ENCODE results near the gene SMYD3. TPM values are rescaled to one million over a fixed set of nuclear protein-coding genes. Genes with fewer than 3 reads are reported as not detected.

The SMYD3 gene
- total RNA-seq, 2 donors from 2014 or later = 13.5 to 20.8 TPM

DNA sequence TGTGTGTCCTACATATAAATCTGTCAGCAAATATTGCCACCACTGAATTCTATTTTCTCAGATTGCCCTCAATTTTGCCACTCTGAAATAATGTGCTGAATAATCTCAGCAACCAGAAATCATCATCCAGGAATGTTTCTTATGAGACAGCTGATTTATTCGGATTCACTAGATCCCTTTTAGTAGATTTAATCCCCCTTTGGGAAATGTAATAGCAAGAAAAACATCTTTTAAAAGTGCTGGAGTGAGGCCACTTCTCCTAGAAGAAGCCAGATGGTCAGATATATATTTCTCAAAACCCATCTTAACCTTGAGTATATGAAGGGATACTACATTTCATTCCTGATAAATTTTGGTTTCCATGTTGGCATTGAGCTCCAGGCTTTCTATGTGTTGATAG lies 327.7 kb downstream of the SMYD3 start:
- Histone ChIP-seq H3K4me1 (no peaks in the 10 kb centered on the region), H3K4me3 (no peak overlapping the region), H3K36me3 (replicated peaks in 1 of 2; ENCODE audit: insufficient read depth in 1 of 2, low read depth in 2 of 2) (no peaks in the 10 kb centered on the region), H3K9me3 (no peaks in the 10 kb centered on the region), H3K27ac (no peak overlapping the region), H3K27me3 (no peaks in the 10 kb centered on the region)
- intact Hi-C loops (cut with DNase I) = no loop called here
- TF ChIP-seq POLR2A (IDR thresholded peaks at IDR 0.05) = no peak
- TF ChIP-seq, protein P1, sequence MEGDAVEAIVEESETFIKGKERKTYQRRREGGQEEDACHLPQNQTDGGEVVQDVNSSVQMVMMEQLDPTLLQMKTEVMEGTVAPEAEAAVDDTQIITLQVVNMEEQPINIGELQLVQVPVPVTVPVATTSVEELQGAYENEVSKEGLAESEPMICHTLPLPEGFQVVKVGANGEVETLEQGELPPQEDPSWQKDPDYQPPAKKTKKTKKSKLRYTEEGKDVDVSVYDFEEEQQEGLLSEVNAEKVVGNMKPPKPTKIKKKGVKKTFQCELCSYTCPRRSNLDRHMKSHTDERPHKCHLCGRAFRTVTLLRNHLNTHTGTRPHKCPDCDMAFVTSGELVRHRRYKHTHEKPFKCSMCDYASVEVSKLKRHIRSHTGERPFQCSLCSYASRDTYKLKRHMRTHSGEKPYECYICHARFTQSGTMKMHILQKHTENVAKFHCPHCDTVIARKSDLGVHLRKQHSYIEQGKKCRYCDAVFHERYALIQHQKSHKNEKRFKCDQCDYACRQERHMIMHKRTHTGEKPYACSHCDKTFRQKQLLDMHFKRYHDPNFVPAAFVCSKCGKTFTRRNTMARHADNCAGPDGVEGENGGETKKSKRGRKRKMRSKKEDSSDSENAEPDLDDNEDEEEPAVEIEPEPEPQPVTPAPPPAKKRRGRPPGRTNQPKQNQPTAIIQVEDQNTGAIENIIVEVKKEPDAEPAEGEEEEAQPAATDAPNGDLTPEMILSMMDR (IDR thresholded peaks at IDR 0.05) = no peak
- ATAC-seq (no peak), DNase-seq (no peak)
- 77 to 83% methylated on average over 1 of the region's 1 CpG for WGBS, 2 donors

DNA sequence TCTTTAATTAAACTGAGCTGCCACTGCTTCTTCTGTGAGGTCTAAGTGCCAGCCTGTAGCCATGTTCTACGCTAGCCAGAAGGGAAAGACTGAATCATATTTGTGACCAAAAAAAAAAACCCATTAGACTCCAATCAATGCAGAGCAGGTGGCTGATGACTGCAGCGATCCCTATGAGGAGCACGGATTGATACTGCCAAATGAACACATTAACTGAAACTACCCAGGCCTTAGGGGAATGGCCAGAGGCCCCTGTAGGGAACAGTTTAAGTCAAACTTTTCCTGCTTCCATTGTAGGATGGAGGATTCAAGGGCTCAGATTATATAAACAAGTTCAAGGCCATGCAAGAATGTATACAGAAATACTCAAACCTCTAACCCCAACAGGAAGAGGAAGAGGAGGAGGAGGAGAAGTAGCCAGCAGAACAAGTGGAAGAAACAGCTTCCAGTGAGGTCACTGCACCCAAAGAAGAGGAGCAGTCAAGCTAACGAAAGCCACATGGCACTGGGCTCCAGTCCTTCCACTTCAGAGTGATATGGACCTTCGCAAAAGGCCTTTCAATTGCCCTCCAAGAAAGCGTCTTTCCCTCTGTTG lies 328.3 kb downstream of the SMYD3 start:
- Histone ChIP-seq H3K4me1 (no peaks in the 10 kb centered on the region), H3K27me3 (no peaks in the 10 kb centered on the region), H3K9me3 (no peaks in the 10 kb centered on the region), H3K27ac (no peak overlapping the region), H3K4me3 (no peak overlapping the region), H3K36me3 (replicated peaks in 1 of 2; ENCODE audit: insufficient read depth in 1 of 2, low read depth in 2 of 2) (no peaks in the 10 kb centered on the region)
- intact Hi-C loops (cut with DNase I) = no loop called here
- 73 to 81% methylated on average over 6 of the region's 6 CpGs for WGBS, 2 donors
- DNase-seq (no peak), ATAC-seq (no peak)
- no peak for TF ChIP-seq POLR2A (IDR thresholded peaks at IDR 0.05)
- TF ChIP-seq, protein P1 (IDR thresholded peaks at IDR 0.05) = no peak

DNA sequence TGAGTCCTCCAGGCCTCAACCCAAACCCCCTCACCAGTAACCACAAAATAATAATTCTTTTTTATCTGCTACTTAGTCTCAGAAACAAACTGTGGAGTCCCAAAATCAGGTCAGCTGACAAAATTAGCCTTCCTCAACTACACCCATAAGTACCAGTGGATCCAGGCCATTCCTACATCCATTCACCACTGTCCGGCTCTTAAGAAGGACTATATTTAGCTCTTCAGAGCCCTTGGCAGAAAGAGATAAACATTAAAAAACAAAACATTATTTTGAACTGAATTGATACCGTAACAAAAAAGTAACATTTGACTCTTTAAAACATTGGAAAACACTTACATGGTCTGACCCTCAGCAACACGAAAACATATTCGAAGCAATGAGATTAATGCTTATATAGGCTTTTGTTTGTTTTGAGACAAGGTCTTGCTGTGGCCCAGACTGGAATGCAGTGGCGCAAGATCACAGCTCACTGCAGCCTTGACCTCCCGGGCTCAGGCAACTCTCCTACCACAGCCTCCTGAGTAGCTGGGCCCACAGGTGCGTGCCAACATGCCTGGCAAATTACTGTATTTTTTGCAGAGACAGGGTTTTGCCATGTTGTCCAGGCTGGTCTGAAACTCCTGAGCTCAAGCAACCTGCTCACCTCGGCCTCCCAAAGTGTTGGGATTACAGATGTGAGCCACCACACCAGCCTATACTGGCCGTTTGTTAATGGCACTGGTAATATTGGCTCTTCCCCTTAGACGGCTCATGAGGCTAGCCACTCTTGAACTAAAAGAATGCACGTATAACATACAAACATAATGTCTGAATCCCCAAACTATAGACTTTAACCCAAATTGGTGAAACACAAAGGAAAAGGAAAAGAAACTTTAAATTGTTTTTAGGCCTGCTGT lies 330.7 kb downstream of the SMYD3 start:
- Histone ChIP-seq H3K27me3 (no peaks in the 10 kb centered on the region), H3K36me3 (replicated peaks in 1 of 2; ENCODE audit: insufficient read depth in 1 of 2, low read depth in 2 of 2) (no peaks in the 10 kb centered on the region), H3K4me3 (no peak overlapping the region), H3K9me3 (no peaks in the 10 kb centered on the region), H3K4me1 (no peaks in the 10 kb centered on the region), H3K27ac (no peak overlapping the region)
- ATAC-seq (no peak), DNase-seq (peak in 3 of 4 donors; percentile 4 to 23 (median 13))
- TF ChIP-seq, protein P1 (IDR thresholded peaks at IDR 0.05) = no peak
- no peak for TF ChIP-seq POLR2A (IDR thresholded peaks at IDR 0.05)
- 67 to 69% methylated on average over 11 of the region's 11 CpGs for WGBS, 2 donors
- intact Hi-C loops (cut with DNase I) = no loop called here

DNA sequence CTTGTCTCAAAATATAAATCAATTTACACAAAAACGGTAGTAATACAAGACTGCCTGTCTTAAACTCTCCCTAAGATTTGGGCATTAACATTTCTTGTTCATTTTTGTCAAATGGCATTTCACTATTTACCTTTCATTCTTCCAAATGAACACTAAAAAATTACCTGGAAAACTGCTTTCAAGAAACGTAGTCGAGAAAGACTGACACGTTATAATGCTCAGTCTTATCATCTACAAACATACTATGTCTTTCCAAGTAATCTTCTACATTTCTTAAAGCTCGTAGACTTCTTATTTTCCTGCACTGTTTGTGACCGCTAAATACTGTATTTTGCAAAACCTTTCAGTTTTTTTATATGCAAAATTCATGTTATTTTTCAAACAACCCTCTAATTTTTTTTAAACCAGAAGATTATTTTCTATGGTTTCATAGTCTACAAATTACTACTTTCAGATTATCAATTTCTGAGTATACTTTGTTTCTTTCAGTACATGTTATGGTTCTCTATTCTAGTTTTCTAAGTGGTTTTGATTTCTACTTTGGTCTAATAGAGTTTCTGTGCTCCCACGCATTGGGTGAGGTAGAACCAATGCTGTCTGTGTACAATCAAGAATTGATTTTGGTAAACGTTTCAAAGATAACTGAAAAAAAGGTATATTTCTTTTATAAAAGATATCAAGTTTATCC lies 336.4 kb downstream of the SMYD3 start:
- 82 to 86% methylated on average over 8 of the region's 8 CpGs for WGBS, 2 donors
- Histone ChIP-seq H3K4me1 (peaks cover 10% of the 10 kb centered on the region), H3K36me3 (replicated peaks in 1 of 2; ENCODE audit: insufficient read depth in 1 of 2, low read depth in 2 of 2) (no peaks in the 10 kb centered on the region), H3K9me3 (no peaks in the 10 kb centered on the region), H3K4me3 (no peak overlapping the region), H3K27me3 (no peaks in the 10 kb centered on the region), H3K27ac (no peak overlapping the region)
- DNase-seq (no peak), ATAC-seq (no peak)
- intact Hi-C loops (cut with DNase I) = no loop called here
- TF ChIP-seq POLR2A (IDR thresholded peaks at IDR 0.05) = no peak
- TF ChIP-seq, protein P1 (IDR thresholded peaks at IDR 0.05) = no peak
